DND-41 (cell line): ENCODE results near the gene FUOM.

ENCODE experiments used
- EZH2 ChIP-seq: IDR thresholded peaks from 3 replicates; pipeline ENCODE4 v1.6.1; 2012; ENCODE audit warnings: borderline replicate concordance, low read depth, mild to moderate bottlenecking, moderate library complexity, low read length, inconsistent platforms; ENCODE audit not compliant: severe bottlenecking
- TF ChIP-seq, protein P1 (sequence below): IDR thresholded peaks from 2 replicates; pipeline ENCODE4 v1.5.1; 2012; ENCODE audit warnings: borderline replicate concordance, low read length, moderate library complexity, mild to moderate bottlenecking; ENCODE audit not compliant: poor library complexity, severe bottlenecking; ENCODE audit errors: extremely low read depth

GRCh38 chr10:133397938-133398337 lies 40.1 kb upstream of the FUOM start:
- TF ChIP-seq, protein P1, sequence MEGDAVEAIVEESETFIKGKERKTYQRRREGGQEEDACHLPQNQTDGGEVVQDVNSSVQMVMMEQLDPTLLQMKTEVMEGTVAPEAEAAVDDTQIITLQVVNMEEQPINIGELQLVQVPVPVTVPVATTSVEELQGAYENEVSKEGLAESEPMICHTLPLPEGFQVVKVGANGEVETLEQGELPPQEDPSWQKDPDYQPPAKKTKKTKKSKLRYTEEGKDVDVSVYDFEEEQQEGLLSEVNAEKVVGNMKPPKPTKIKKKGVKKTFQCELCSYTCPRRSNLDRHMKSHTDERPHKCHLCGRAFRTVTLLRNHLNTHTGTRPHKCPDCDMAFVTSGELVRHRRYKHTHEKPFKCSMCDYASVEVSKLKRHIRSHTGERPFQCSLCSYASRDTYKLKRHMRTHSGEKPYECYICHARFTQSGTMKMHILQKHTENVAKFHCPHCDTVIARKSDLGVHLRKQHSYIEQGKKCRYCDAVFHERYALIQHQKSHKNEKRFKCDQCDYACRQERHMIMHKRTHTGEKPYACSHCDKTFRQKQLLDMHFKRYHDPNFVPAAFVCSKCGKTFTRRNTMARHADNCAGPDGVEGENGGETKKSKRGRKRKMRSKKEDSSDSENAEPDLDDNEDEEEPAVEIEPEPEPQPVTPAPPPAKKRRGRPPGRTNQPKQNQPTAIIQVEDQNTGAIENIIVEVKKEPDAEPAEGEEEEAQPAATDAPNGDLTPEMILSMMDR = no peak
- TF ChIP-seq EZH2 = no peak
